GM19238 (cell line): ENCODE results near the gene MBNL3.

Source experiments
- DNase-seq: peaks from one replicate; pipeline ENCODE4 v3.0.0; 2011; ENCODE audit warnings: low spot score; ENCODE audit not compliant: insufficient read length

The MBNL3 gene

GRCh38 chrX:132415012-132415411 is 73.8 kb downstream of the MBNL3 start:
- DNase-seq: no peak

GRCh38 chrX:132414404-132414803 is 74.4 kb downstream of the MBNL3 start:
- no peak for DNase-seq

DNA sequence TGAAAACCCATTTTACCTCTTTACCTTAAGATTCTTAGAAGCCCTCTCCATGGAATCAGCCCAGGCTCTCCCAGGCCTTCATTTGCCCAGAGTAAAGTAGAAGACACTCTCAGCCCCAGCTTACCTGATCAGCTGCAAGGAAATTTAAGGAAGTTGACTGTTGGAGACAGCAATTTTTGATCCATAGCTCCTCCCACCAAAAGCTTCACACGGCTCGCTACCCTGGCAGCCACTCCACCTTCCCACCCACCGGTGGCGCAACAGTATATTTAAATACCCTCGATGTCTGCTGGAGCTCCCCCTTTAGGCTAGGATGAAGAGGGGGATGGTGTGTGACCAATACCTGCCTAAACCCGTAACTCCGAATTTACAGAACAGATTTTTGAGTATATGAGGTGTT is 75.4 kb downstream of the MBNL3 start:
- no peak for DNase-seq

GRCh38 chrX:132412208-132412607 is 76.6 kb downstream of the MBNL3 start:
- no peak for DNase-seq

DNA sequence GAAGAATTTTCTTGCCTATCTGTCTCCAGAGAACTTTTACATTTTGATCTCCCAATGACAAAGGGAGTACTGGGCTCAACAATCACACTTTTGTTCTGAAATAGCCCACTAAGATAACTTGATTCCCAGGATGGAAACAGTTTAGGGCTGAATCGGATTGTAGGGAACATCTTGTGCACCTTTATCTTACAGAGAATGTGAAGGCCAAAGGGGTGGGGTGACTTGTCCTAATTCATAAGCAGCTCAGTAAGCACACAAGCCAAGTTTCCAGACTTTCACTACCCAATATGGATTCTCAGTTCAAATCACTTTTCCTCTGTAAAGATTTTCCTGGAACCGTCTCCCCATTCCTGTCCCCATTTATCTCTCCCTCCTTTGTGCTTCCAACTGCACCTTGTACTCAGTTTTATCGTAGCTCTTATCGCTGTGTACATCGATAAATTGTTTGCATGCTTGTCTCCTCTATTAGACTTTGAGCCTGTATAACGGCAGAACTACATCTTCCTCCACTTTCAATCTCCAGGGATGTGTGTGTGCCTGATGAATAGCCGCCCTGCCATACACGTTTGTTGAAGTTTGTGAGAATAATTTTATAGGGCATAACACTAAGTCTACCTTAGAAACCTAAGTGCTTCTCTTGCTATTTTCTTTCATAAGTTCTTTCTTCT is 77.4 kb downstream of the MBNL3 start:
- no peak for DNase-seq

- DNase-seq: no peak
Observed at GRCh38 chrX:132409780-132410556, 78.9 kb downstream of the MBNL3 start.

- no peak for DNase-seq
Observed at GRCh38 chrX:132407691-132408090, 81.1 kb downstream of the MBNL3 start.

- no peak for DNase-seq
Observed at GRCh38 chrX:132406106-132406505, 82.7 kb downstream of the MBNL3 start.

GRCh38 chrX:132404266-132404665 is 84.6 kb downstream of the MBNL3 start:
- no peak for DNase-seq

DNA sequence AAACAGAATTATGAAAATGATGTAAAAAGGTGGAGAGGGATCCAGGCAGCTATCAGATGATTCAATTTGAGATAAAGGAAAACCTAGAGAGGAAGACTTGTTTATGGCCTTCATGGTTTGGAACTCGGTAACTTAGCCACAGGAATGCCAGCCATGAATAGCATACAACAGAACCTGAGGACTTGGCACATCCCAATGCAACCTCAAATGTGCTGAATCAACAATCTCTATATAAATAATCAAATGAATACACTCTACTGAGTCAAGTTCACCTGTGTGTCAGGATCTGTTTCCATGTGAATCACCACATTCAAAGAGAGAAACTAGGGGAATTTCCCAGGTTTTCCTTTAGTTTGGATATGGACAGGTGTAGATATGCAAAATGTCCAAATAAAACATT is 86.9 kb downstream of the MBNL3 start:
- no peak for DNase-seq

DNA sequence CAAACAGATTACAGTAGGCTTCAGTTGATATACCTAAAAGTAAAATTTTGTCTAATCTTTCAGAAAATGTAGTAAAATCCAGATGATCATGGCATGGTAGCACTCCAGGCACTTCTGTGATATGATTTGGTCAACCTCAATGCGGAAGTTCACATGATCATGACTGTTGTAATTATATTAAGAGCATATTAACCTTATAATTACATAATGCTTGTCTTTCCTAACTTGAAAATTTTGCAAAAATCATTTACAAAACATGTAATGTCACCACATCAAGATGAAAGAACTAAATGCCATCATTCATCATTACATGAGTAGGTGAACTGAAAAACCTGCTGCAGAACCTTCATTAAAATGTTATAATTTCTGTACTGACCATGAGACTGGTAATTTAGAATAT is 88.1 kb downstream of the MBNL3 start:
- no peak for DNase-seq

- no peak for DNase-seq
Observed at GRCh38 chrX:132395645-132396044, 93.2 kb downstream of the MBNL3 start.

DNA sequence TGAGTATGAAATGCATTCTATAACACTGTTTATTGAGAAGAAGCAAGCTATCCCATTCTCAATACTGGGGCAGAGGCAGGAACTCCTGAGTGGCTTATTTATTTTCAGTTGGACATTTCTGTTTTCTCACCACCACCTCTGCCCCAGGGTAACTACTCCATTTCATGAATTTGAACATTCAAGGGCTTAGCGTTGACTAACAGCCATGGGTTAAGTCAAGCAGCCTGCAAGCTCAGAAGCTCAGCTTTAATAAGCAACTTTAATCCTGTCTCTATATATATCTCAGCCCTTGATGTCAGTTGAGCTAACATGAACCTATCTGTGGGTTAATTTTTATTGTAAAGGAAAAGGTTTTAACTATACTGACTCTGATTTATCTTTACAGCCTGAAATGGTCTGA is 93.8 kb downstream of the MBNL3 start:
- no peak for DNase-seq

DNA sequence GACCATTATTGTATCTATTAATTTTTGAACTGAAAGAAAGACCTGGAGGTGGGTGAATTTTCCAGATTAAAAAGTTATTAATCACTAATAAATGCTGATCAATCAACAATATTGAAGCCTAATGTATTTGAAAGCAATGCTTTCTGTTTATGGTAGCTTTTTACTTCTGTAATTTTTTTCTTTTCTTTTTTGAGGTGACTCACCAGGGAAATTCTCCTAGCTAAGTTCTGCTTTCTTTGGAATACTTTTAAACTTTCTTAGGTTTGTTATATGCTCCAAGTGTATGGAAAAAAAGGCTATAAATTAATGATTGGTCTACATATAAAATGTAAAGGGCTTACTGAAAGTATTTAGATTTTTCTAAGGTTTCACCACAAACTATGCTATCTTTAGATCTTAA is 94.2 kb downstream of the MBNL3 start:
- no peak for DNase-seq

- no peak for DNase-seq
Observed at GRCh38 chrX:132393992-132394391, 94.8 kb downstream of the MBNL3 start.

DNA sequence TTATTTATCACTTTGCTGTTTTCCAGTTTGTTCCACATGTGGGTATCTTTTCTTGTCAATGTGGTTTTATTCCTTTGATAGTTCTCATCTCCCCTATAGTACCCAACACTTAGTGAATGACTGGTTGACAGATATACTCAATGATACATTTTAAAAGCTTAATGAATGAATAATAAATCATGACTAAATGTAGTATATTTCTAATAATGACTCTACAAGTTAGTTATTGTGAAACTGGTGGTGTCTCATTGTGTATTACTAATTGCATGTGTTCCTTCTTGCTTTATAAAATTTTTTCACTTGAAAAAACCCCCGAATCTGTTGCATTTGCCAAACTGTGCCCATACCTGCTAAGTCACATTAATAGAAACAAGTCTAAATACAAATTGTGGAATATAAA is 95.4 kb downstream of the MBNL3 start:
- DNase-seq: no peak

GRCh38 chrX:132393085-132393484 is 95.8 kb downstream of the MBNL3 start:
- DNase-seq: no peak

DNA sequence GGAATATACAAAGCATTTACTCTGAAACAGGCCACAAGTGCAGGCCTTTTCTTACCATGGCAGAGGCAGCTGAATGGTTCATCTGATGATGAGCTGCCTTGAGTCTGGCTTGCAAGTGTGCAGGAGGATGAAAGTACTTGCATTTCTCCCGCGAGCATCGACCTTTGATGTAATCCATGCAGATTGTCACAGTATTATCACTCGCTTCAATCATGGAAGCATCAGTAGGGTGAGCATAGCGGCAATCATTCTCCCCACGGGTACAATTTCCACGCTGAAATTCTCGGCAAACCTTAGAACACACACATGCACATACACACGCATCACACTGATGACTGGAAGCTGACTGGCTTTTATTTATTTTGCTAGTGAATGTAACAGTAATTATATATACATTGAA is 98.0 kb downstream of the MBNL3 start:
- no peak for DNase-seq

GRCh38 chrX:132389480-132389879 is 99.4 kb downstream of the MBNL3 start:
- DNase-seq: no peak

DNA sequence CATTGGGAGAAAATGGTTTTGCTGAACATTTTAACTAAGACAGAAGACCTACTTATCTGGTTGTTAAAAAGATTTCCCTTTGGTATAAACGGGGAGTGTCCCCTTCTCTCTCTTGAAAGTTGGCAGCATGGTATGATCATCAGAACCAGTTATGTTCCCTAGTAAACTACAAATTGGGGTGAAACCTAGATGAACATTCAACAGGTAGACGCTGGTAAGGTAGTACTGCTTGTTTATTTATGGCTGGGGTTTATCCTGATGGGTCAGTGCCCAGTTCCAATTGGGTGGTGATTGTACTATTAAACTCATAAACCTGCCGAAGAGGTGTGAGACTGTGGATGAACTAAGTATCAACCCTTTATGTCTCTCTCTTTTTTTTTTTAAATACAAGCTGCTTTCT is 100.5 kb downstream of the MBNL3 start:
- no peak for DNase-seq

DNA sequence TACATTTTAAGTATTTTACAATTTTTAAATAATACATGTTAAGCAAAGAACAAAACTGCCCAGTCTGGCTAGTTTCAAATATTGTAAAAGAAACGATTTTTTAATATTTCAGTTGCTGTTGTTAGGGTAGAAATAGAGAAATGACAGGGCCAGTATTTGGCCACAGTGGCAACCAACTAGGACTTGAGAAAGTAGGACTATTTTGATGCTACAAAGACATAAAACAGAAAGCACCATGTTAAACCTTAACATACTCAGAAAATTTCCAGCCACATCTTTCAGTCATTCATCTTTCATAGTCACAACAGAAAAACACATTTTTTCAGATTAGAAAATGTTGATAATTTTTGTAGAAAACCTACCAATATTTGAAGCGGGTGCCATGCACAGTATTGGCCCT is 104.5 kb downstream of the MBNL3 start:
- DNase-seq: no peak

- DNase-seq: no peak
Observed at GRCh38 chrX:132382068-132382467, 106.8 kb downstream of the MBNL3 start.

DNA sequence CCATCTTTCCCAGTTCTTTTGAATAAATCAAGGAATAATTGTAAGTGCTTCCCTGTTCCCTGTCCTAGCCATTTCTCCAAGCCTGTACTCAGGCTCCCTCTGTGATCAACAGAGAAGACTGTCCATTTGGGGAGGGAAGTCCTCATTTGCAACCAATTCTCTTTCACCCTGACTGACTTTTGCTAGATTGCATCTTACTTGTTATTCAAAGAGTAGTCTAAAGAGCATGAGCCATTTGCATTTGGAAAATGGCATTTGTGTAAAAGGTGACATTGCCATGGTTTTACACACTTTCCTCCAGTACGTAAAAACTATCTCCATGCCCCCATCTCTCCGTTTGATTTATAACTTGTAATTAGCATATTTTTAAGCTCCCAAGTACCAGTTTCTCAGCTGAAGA is 110.6 kb downstream of the MBNL3 start:
- DNase-seq: no peak
